Neural cell (in vitro differentiated cells): ENCODE measurements around the gene TP53AIP1. TPM values are rescaled to one million over a fixed set of nuclear protein-coding genes. Genes with fewer than 3 reads are reported as not detected.

Source experiments
- H2AFZ ChIP-seq: fragments of 200-600, 300-800 bp; sonication (generic), shearing (Covaris generic); 2 replicates; pipeline ENCODE4 v1.6.0; 2014; ENCODE audit warnings: low read depth, mild to moderate bottlenecking, antibody characterized with exemption, low read length, moderate library complexity
- H3F3A ChIP-seq: fragments of 200-600 bp; shearing (Covaris generic); 2 replicates; pipeline ENCODE4 v1.6.1; 2016; ENCODE audit warnings: mild to moderate bottlenecking, moderate library complexity, mixed read lengths, antibody characterized with exemption, low read length; ENCODE audit not compliant: insufficient read depth, poor library complexity, severe bottlenecking
- H3K27ac ChIP-seq: fragments of 200-600, 300-800 bp; sonication (generic), shearing (Covaris generic); 2 replicates; pipeline ENCODE4 v1.5.1; 2014; ENCODE audit warnings: mild to moderate bottlenecking, low read length, moderate library complexity
- H3K27me3 ChIP-seq: fragments of 300-800, 200-600 bp; sonication (generic), shearing (Covaris generic); 2 replicates; pipeline ENCODE4 v1.6.0; 2014; ENCODE audit warnings: mild to moderate bottlenecking, low read depth, low read length, moderate library complexity; ENCODE audit not compliant: insufficient read depth
- H3K36me3 ChIP-seq: fragments of 300-800, 200-600 bp; sonication (generic), shearing (Covaris generic); 2 replicates; pipeline ENCODE4 v1.5.1; 2014; ENCODE audit warnings: mild to moderate bottlenecking, antibody characterized with exemption, low read length, moderate library complexity; ENCODE audit not compliant: insufficient read depth
- H3K4me2 ChIP-seq: fragments of 300-800, 200-600 bp; sonication (generic), shearing (Covaris generic); 2 replicates; pipeline ENCODE4 v1.6.0; 2014; ENCODE audit warnings: mild to moderate bottlenecking, low read length
- H3K4me3 ChIP-seq: fragments of 300-800, 200-600 bp; sonication (generic), shearing (Covaris generic); 2 replicates; pipeline ENCODE4 v1.5.1; 2014; ENCODE audit warnings: mild to moderate bottlenecking, low read length, moderate library complexity
- H3K79me2 ChIP-seq: fragments of 200-600 bp; shearing (Covaris generic); replicated peaks from 2 replicates; pipeline ENCODE4 v1.6.0; 2014; ENCODE audit warnings: mild to moderate bottlenecking, low read length, moderate library complexity; ENCODE audit not compliant: insufficient read depth
- H3K9ac ChIP-seq: fragments of 300-800, 200-600 bp; sonication (generic), shearing (Covaris generic); 2 replicates; pipeline ENCODE4 v1.6.1; 2016; ENCODE audit warnings: mild to moderate bottlenecking, low read length, mixed read lengths
- H3K9me2 ChIP-seq: fragments of 200-600 bp; shearing (Covaris generic); 2 replicates; pipeline ENCODE4 v1.6.1; 2016; ENCODE audit warnings: mild to moderate bottlenecking, low read length, mixed read lengths; ENCODE audit not compliant: insufficient read depth
- H3K9me3 ChIP-seq: fragments of 200-600, 300-800 bp; sonication (generic), shearing (Covaris generic); 2 replicates; pipeline ENCODE4 v1.6.1; 2016; ENCODE audit warnings: mild to moderate bottlenecking, mixed run types, low read length, moderate library complexity, mixed read lengths
- H4K20me1 ChIP-seq: fragments of 200-600 bp; shearing (Covaris generic); 2 replicates; pipeline ENCODE4 v1.6.1; 2016; ENCODE audit warnings: mild to moderate bottlenecking, mixed run types; ENCODE audit not compliant: insufficient read depth
- EP300 ChIP-seq: fragments of 450-650 bp; conservative IDR thresholded peaks from 2 replicates; pipeline ENCODE4 v1.6.1; 2014; ENCODE audit warnings: antibody characterized with exemption, mild to moderate bottlenecking, moderate library complexity; ENCODE audit not compliant: poor library complexity, severe bottlenecking
- EZH2 ChIP-seq: fragments of 200-600, 300-800 bp; shearing (Covaris generic), sonication (generic); IDR thresholded peaks from 2 replicates; pipeline ENCODE4 v1.6.1; 2014; ENCODE audit warnings: antibody characterized with exemption, low read length, borderline replicate concordance, mild to moderate bottlenecking; ENCODE audit not compliant: insufficient read depth, poor library complexity, severe bottlenecking
- MXI1 ChIP-seq: fragments of 450-650 bp; conservative IDR thresholded peaks from 2 replicates; pipeline ENCODE4 v1.6.1; 2014; ENCODE audit warnings: antibody characterized with exemption, mild to moderate bottlenecking; ENCODE audit not compliant: poor library complexity, severe bottlenecking
- POLR2AphosphoS5 ChIP-seq: IDR thresholded peaks from 2 replicates; pipeline ENCODE4 v1.6.1; 2012
- RAD21 ChIP-seq: fragments of 450-650 bp; conservative IDR thresholded peaks from 2 replicates; pipeline ENCODE4 v1.6.1; 2014; ENCODE audit warnings: antibody characterized with exemption, mild to moderate bottlenecking, moderate library complexity
- SMC3 ChIP-seq: fragments of 450-650 bp; conservative IDR thresholded peaks from 2 replicates; pipeline ENCODE4 v1.6.1; 2014; ENCODE audit warnings: antibody characterized with exemption, mild to moderate bottlenecking, moderate library complexity; ENCODE audit not compliant: poor library complexity
- TAF1 ChIP-seq: IDR thresholded peaks from 2 replicates; pipeline ENCODE4 v1.6.1; 2012; ENCODE audit warnings: low read depth
- polyA plus RNA-seq: library from polyadenylated mRNA; depleted of rRNA; stranded (reverse); fragments of >200 nt; gene quantifications from 2 replicates; pipeline ENCODE4 v1.2.3, GENCODE V29; 2014
- TF ChIP-seq, protein P1 (sequence below): fragments of 450-650 bp; IDR thresholded peaks from 2 replicates; pipeline ENCODE4 v1.5.1; 2014; ENCODE audit warnings: antibody characterized with exemption, mild to moderate bottlenecking, moderate library complexity; ENCODE audit not compliant: poor library complexity, severe bottlenecking
- TF ChIP-seq, protein P2 (sequence below): IDR thresholded peaks from 2 replicates; pipeline ENCODE4 v1.6.1; 2012; ENCODE audit warnings: borderline replicate concordance

Gene TP53AIP1
- polyA plus RNA-seq, 1 donor from 2014 or later = 0.68 TPM

DNA sequence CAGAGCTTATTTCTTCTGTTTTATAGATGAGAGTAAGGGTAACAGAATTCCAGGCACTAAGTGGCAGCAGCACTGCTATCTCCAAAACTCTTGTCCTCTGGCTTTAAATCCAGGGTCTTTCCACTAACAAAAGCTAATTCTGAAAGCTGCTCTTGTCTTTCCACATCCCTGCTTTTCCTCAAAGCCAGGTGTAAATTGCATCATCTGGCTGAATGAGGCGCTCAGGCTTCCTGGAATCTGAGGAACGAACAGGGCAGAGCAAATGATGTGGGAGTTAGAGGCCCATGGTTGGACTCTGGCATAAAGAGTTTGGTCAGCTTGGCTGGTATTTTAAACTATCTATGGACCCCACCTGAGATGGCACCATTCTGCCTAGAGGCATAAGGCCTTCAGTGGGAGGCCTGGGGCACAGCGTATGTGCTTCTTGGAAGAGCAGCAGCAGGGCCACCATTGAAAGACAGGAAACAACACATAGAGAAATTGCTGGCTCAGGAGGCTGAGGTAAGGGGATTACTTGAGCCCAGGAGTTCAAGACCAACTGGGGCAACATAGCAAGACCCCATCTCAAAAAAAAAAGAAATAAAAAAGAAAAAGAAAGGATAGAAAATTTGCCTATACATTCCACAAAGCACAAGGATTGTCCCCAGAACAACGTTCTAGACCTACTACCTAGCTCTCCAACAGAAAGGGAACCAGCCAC, 49.7 kb downstream of the TP53AIP1 start:
- H3K9ac ChIP-seq = no peak overlapping the region
- no peaks in the 10 kb centered on the region for H3K9me3 ChIP-seq
- H3K27ac ChIP-seq = no peak overlapping the region
- H3K4me3 ChIP-seq = no peak overlapping the region
- H4K20me1 ChIP-seq = no peaks in the 10 kb centered on the region
- H3K4me2 ChIP-seq = no peak overlapping the region
- H3K79me2 ChIP-seq = no peaks in the 10 kb centered on the region
- H3K9me2 ChIP-seq = no peaks in the 10 kb centered on the region
- no peak for TF ChIP-seq EZH2
- TF ChIP-seq, protein P1, sequence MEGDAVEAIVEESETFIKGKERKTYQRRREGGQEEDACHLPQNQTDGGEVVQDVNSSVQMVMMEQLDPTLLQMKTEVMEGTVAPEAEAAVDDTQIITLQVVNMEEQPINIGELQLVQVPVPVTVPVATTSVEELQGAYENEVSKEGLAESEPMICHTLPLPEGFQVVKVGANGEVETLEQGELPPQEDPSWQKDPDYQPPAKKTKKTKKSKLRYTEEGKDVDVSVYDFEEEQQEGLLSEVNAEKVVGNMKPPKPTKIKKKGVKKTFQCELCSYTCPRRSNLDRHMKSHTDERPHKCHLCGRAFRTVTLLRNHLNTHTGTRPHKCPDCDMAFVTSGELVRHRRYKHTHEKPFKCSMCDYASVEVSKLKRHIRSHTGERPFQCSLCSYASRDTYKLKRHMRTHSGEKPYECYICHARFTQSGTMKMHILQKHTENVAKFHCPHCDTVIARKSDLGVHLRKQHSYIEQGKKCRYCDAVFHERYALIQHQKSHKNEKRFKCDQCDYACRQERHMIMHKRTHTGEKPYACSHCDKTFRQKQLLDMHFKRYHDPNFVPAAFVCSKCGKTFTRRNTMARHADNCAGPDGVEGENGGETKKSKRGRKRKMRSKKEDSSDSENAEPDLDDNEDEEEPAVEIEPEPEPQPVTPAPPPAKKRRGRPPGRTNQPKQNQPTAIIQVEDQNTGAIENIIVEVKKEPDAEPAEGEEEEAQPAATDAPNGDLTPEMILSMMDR = no peak
- TF ChIP-seq SMC3 = no peak
- TF ChIP-seq POLR2AphosphoS5 = no peak
- TF ChIP-seq EP300 = no peak
- TF ChIP-seq, protein P2, sequence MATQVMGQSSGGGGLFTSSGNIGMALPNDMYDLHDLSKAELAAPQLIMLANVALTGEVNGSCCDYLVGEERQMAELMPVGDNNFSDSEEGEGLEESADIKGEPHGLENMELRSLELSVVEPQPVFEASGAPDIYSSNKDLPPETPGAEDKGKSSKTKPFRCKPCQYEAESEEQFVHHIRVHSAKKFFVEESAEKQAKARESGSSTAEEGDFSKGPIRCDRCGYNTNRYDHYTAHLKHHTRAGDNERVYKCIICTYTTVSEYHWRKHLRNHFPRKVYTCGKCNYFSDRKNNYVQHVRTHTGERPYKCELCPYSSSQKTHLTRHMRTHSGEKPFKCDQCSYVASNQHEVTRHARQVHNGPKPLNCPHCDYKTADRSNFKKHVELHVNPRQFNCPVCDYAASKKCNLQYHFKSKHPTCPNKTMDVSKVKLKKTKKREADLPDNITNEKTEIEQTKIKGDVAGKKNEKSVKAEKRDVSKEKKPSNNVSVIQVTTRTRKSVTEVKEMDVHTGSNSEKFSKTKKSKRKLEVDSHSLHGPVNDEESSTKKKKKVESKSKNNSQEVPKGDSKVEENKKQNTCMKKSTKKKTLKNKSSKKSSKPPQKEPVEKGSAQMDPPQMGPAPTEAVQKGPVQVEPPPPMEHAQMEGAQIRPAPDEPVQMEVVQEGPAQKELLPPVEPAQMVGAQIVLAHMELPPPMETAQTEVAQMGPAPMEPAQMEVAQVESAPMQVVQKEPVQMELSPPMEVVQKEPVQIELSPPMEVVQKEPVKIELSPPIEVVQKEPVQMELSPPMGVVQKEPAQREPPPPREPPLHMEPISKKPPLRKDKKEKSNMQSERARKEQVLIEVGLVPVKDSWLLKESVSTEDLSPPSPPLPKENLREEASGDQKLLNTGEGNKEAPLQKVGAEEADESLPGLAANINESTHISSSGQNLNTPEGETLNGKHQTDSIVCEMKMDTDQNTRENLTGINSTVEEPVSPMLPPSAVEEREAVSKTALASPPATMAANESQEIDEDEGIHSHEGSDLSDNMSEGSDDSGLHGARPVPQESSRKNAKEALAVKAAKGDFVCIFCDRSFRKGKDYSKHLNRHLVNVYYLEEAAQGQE = no peak
- no peak for TF ChIP-seq RAD21
- TF ChIP-seq MXI1 = no peak
- no peak for TF ChIP-seq TAF1
- H3F3A ChIP-seq = no peaks in the 10 kb centered on the region
- peaks cover 41% of the 10 kb centered on the region for H3K27me3 ChIP-seq
- no peaks in the 10 kb centered on the region for H3K36me3 ChIP-seq
- H2AFZ ChIP-seq = no peak overlapping the region

DNA sequence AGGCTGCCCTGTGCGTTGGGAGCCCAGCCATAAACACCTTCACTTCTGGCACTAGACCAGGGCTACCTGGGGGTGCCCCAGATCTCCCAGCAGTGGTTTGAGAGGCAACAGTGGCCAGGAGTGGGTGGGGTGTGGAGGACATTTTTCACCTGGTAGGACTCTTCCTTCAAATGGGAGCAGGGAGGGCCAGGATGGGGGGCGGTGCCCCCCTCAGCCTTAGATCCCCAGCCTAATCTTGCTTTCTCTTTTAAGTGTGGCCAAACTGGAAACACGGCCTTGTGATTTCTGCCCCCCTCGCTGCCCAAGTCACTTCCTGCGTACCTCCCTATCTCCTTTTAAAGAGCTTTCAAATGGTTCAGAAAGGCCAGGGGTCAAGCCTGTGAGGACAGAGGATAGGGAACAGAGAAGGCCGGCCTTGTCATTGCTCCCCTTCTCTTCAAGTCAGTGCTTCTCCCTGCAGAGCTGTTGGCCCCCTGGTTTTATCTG, 50.7 kb downstream of the TP53AIP1 start:
- H3K9me3 ChIP-seq = no peaks in the 10 kb centered on the region
- no peaks in the 10 kb centered on the region for H4K20me1 ChIP-seq
- no peaks in the 10 kb centered on the region for H3K79me2 ChIP-seq
- no peak for TF ChIP-seq TAF1
- no peak for TF ChIP-seq POLR2AphosphoS5
- TF ChIP-seq EZH2 = no peak
- no peak for TF ChIP-seq SMC3
- TF ChIP-seq MXI1 = no peak
- TF ChIP-seq RAD21 = no peak
- TF ChIP-seq, protein P2 = no peak
- TF ChIP-seq, protein P1 = no peak
- TF ChIP-seq EP300 = no peak
- no peaks in the 10 kb centered on the region for H3F3A ChIP-seq
- no peak overlapping the region for H3K4me2 ChIP-seq
- no peaks in the 10 kb centered on the region for H3K9me2 ChIP-seq
- peaks cover 45% of the 10 kb centered on the region for H3K27me3 ChIP-seq
- peak overlapping the region; percentile 79 for H3K4me3 ChIP-seq
- no peak overlapping the region for H3K9ac ChIP-seq
- no peak overlapping the region for H2AFZ ChIP-seq
- no peak overlapping the region for H3K27ac ChIP-seq
- H3K36me3 ChIP-seq = no peaks in the 10 kb centered on the region
